ENCODE data around the gene SLC9A3.

Gene SLC9A3

GRCh38 chr5:526456-527088 is 2.3 kb upstream of the SLC9A3 start:
- no peak for DNase-seq
- Histone ChIP-seq H2BK12ac (ENCODE audit: low read length) (no peak overlapping the region), H3K14ac (ENCODE audit: low read length) (no peak overlapping the region), H4K91ac (ENCODE audit: low read depth, low read length) (no peak overlapping the region), H2BK5ac (ENCODE audit: low read depth, low read length, poor library complexity) (no peak overlapping the region), H4K12ac (ENCODE audit: low read depth, low read length) (no peak overlapping the region), H3K4me3 (ENCODE audit: low read depth, low read length) (no peak overlapping the region), H4K8ac (ENCODE audit: low read depth, low read length) (no peak overlapping the region), H3K79me2 (ENCODE audit: control insufficient read depth, insufficient read depth, low read length, poor library complexity) (no peaks in the 10 kb centered on the region), H2AK5ac (ENCODE audit: low read length) (no peak overlapping the region), H3K27ac (ENCODE audit: low read depth, low read length) (no peak overlapping the region), H3K36me3 (ENCODE audit: control insufficient read depth in 1 of 2, insufficient read depth in 2 of 2, low read length in 2 of 2) (no peaks in the 10 kb centered on the region), H3K4me2 (ENCODE audit: low read length) (no peak overlapping the region), H3K4ac (ENCODE audit: low read depth, low read length) (no peak overlapping the region), H3K9ac (ENCODE audit: low read length) (no peak overlapping the region), H3K79me1 (ENCODE audit: low read length) (no peaks in the 10 kb centered on the region), H2BK120ac (ENCODE audit: insufficient read depth, low read length, poor library complexity) (no peak overlapping the region), H3K4me1 (ENCODE audit: control insufficient read depth in 1 of 2, insufficient read depth in 2 of 2, low read length in 2 of 2) (peaks cover 0 to 3% of the 10 kb centered on the region in 2 experiments), H3K9me3 (ENCODE audit: insufficient read depth, low read depth, low read length) (peaks cover 16% of the 10 kb centered on the region), H3K23ac (ENCODE audit: low read length) (no peak overlapping the region), H2AFZ (ENCODE audit: insufficient read depth, low read length, poor library complexity) (no peak overlapping the region), H3K18ac (ENCODE audit: low read length) (no peak overlapping the region), H3K27me3 (ENCODE audit: insufficient read depth, low read length) (peaks cover 57% of the 10 kb centered on the region)
- no CpG with 5 or more reads among the region's 14 CpGs for WGBS (ENCODE audit: extremely low coverage, insufficient coverage, insufficient read length)

- no peak overlapping the region for H2BK120ac ChIP-seq (ENCODE audit: insufficient read depth, low read length, poor library complexity)
- no peak overlapping the region for H3K27ac ChIP-seq (ENCODE audit: low read depth, low read length)
- no peak overlapping the region for H3K14ac ChIP-seq (ENCODE audit: low read length)
- H3K9me3 ChIP-seq (ENCODE audit: insufficient read depth, low read depth, low read length), result peaks cover 16% of the 10 kb centered on the region
- no peak overlapping the region for H2AK5ac ChIP-seq (ENCODE audit: low read length)
- H4K12ac ChIP-seq (ENCODE audit: low read depth, low read length), result no peak overlapping the region
- no peak overlapping the region for H4K91ac ChIP-seq (ENCODE audit: low read depth, low read length)
- peaks cover 0 to 3% of the 10 kb centered on the region in 2 experiments for H3K4me1 ChIP-seq (ENCODE audit: control insufficient read depth in 1 of 2, insufficient read depth in 2 of 2, low read length in 2 of 2)
- H3K36me3 ChIP-seq (ENCODE audit: control insufficient read depth in 1 of 2, insufficient read depth in 2 of 2, low read length in 2 of 2), result no peaks in the 10 kb centered on the region
- no peaks in the 10 kb centered on the region for H3K79me2 ChIP-seq (ENCODE audit: control insufficient read depth, insufficient read depth, low read length, poor library complexity)
- WGBS (ENCODE audit: extremely low coverage, insufficient coverage, insufficient read length), result no CpG with 5 or more reads among the region's 9 CpGs
- H2AFZ ChIP-seq (ENCODE audit: insufficient read depth, low read length, poor library complexity), result no peak overlapping the region
- no peaks in the 10 kb centered on the region for H3K79me1 ChIP-seq (ENCODE audit: low read length)
- no peak overlapping the region for H3K9ac ChIP-seq (ENCODE audit: low read length)
- no peak overlapping the region for H4K8ac ChIP-seq (ENCODE audit: low read depth, low read length)
- no peak overlapping the region for H2BK12ac ChIP-seq (ENCODE audit: low read length)
- H3K18ac ChIP-seq (ENCODE audit: low read length), result no peak overlapping the region
- H2BK5ac ChIP-seq (ENCODE audit: low read depth, low read length, poor library complexity), result no peak overlapping the region
- no peak overlapping the region for H3K23ac ChIP-seq (ENCODE audit: low read length)
- no peak for DNase-seq
- no peak overlapping the region for H3K4me2 ChIP-seq (ENCODE audit: low read length)
- H3K27me3 ChIP-seq (ENCODE audit: insufficient read depth, low read length), result peaks cover 55% of the 10 kb centered on the region
- no peak overlapping the region for H3K4me3 ChIP-seq (ENCODE audit: low read depth, low read length)
- H3K4ac ChIP-seq (ENCODE audit: low read depth, low read length), result no peak overlapping the region
These were observed 1.7 kb upstream of the SLC9A3 start for GRCh38 chr5:525916-526315.

- no peak for DNase-seq
- Histone ChIP-seq H3K4me1 (ENCODE audit: control insufficient read depth in 1 of 2, insufficient read depth in 2 of 2, low read length in 2 of 2) (peaks cover 0 to 3% of the 10 kb centered on the region in 2 experiments), H2BK12ac (ENCODE audit: low read length) (no peak overlapping the region), H3K23ac (ENCODE audit: low read length) (no peak overlapping the region), H3K9ac (ENCODE audit: low read length) (no peak overlapping the region), H4K91ac (ENCODE audit: low read depth, low read length) (no peak overlapping the region), H3K36me3 (ENCODE audit: control insufficient read depth in 1 of 2, insufficient read depth in 2 of 2, low read length in 2 of 2) (no peaks in the 10 kb centered on the region), H3K79me2 (ENCODE audit: control insufficient read depth, insufficient read depth, low read length, poor library complexity) (no peaks in the 10 kb centered on the region), H3K4me2 (ENCODE audit: low read length) (no peak overlapping the region), H3K27me3 (ENCODE audit: insufficient read depth, low read length) (peaks cover 55% of the 10 kb centered on the region), H3K9me3 (ENCODE audit: insufficient read depth, low read depth, low read length) (peaks cover 16% of the 10 kb centered on the region), H2BK120ac (ENCODE audit: insufficient read depth, low read length, poor library complexity) (no peak overlapping the region), H3K4ac (ENCODE audit: low read depth, low read length) (no peak overlapping the region), H2BK5ac (ENCODE audit: low read depth, low read length, poor library complexity) (no peak overlapping the region), H4K8ac (ENCODE audit: low read depth, low read length) (no peak overlapping the region), H3K18ac (ENCODE audit: low read length) (no peak overlapping the region), H3K27ac (ENCODE audit: low read depth, low read length) (no peak overlapping the region), H2AFZ (ENCODE audit: insufficient read depth, low read length, poor library complexity) (no peak overlapping the region), H4K12ac (ENCODE audit: low read depth, low read length) (no peak overlapping the region), H3K79me1 (ENCODE audit: low read length) (no peaks in the 10 kb centered on the region), H3K4me3 (ENCODE audit: low read depth, low read length) (no peak overlapping the region), H2AK5ac (ENCODE audit: low read length) (no peak overlapping the region), H3K14ac (ENCODE audit: low read length) (no peak overlapping the region)
- WGBS (ENCODE audit: extremely low coverage, insufficient coverage, insufficient read length), result no CpG with 5 or more reads among the region's 24 CpGs
These were observed 918 bp upstream of the SLC9A3 start for GRCh38 chr5:524973-525761.

- Histone ChIP-seq H3K27me3 (ENCODE audit: insufficient read depth, low read length) (peaks cover 49% of the 10 kb centered on the region), H3K79me2 (ENCODE audit: control insufficient read depth, insufficient read depth, low read length, poor library complexity) (no peaks in the 10 kb centered on the region), H3K18ac (ENCODE audit: low read length) (no peak overlapping the region), H3K9ac (ENCODE audit: low read length) (no peak overlapping the region), H2AK5ac (ENCODE audit: low read length) (no peak overlapping the region), H3K4me1 (ENCODE audit: control insufficient read depth in 1 of 2, insufficient read depth in 2 of 2, low read length in 2 of 2) (peaks cover 0 to 3% of the 10 kb centered on the region in 2 experiments), H3K9me3 (ENCODE audit: insufficient read depth, low read depth, low read length) (peaks cover 13% of the 10 kb centered on the region), H3K14ac (ENCODE audit: low read length) (no peak overlapping the region), H4K91ac (ENCODE audit: low read depth, low read length) (no peak overlapping the region), H4K12ac (ENCODE audit: low read depth, low read length) (no peak overlapping the region), H2AFZ (ENCODE audit: insufficient read depth, low read length, poor library complexity) (no peak overlapping the region), H3K4ac (ENCODE audit: low read depth, low read length) (no peak overlapping the region), H3K27ac (ENCODE audit: low read depth, low read length) (no peak overlapping the region), H3K4me2 (ENCODE audit: low read length) (no peak overlapping the region), H4K8ac (ENCODE audit: low read depth, low read length) (no peak overlapping the region), H3K23ac (ENCODE audit: low read length) (no peak overlapping the region), H3K79me1 (ENCODE audit: low read length) (no peaks in the 10 kb centered on the region), H2BK5ac (ENCODE audit: low read depth, low read length, poor library complexity) (no peak overlapping the region), H3K36me3 (ENCODE audit: control insufficient read depth in 1 of 2, insufficient read depth in 2 of 2, low read length in 2 of 2) (no peaks in the 10 kb centered on the region), H2BK120ac (ENCODE audit: insufficient read depth, low read length, poor library complexity) (no peak overlapping the region), H3K4me3 (ENCODE audit: low read depth, low read length) (no peak overlapping the region), H2BK12ac (ENCODE audit: low read length) (no peak overlapping the region)
- WGBS (ENCODE audit: extremely low coverage, insufficient coverage, insufficient read length), result no CpG with 5 or more reads among the region's 69 CpGs
- DNase-seq, result no peak
These were observed 617 bp downstream of the SLC9A3 start for GRCh38 chr5:523441-524222.
